H1 (cell line): ENCODE data around the gene TMEM145. TPM values are rescaled to one million over a fixed set of nuclear protein-coding genes. Genes with fewer than 3 reads are reported as not detected.

Experiments
- CTCF ChIA-PET: fragments of 300-600 bp; sonication (Branson Sonifier 250); formaldehyde crosslinking; loops from one replicate; lab custom pipeline; 2021; ENCODE audit not compliant: partially characterized antibody; lab: Charles Lee
- POLR2A ChIA-PET: fragments of 300-600 bp; sonication (Branson Sonifier 250); formaldehyde crosslinking; loops from one replicate; lab custom pipeline; 2021; ENCODE audit warnings: inconsistent platforms; ENCODE audit not compliant: partially characterized antibody; lab: Charles Lee
- DNase-seq, 2 experiments: peaks; one replicate each; pipeline versions ENCODE4 v3.0.0 to v3.0.0-alpha.2; 2010 to 2022; ENCODE audit warnings: low spot score in 2 of 2, low read depth in 1 of 2, mixed read lengths in 1 of 2
- FAIRE-seq: peaks from 2 replicates; lab custom pipeline; 2011; peaks lifted over from hg19 to GRCh38; lab: Jason Lieb, UNC
- H2AFZ ChIP-seq: 2 replicates; pipeline ENCODE4 v1.8.1; 2012; ENCODE audit warnings: low read length, inconsistent platforms
- H2AK5ac ChIP-seq: 2 replicates; pipeline ENCODE4 v1.6.1; 2013; ENCODE audit warnings: low read depth, low read length
- H2BK120ac ChIP-seq: replicated peaks from 2 replicates; pipeline ENCODE3; 2013; ENCODE audit warnings: low read depth, low read length, inconsistent platforms
- H2BK12ac ChIP-seq: 2 replicates; pipeline ENCODE4 v1.6.1; 2013; ENCODE audit warnings: low read depth, low read length
- H2BK15ac ChIP-seq: 2 replicates; pipeline ENCODE4 v1.6.1; 2013; ENCODE audit warnings: low read length
- H2BK20ac ChIP-seq: 2 replicates; pipeline ENCODE4 v1.6.1; 2013; ENCODE audit warnings: low read length
- H2BK5ac ChIP-seq: 2 replicates; pipeline ENCODE4 v1.6.1; 2013; ENCODE audit warnings: low read depth, low read length
- H3K14ac ChIP-seq: 2 replicates; pipeline ENCODE4 v1.6.1; 2013; ENCODE audit warnings: inconsistent platforms; ENCODE audit not compliant: insufficient read length
- H3K18ac ChIP-seq: 2 replicates; pipeline ENCODE4 v1.6.1; 2013; ENCODE audit warnings: low read length; ENCODE audit errors: extremely low read depth
- H3K23ac ChIP-seq: 2 replicates; pipeline ENCODE4 v1.6.1; 2013; ENCODE audit warnings: inconsistent platforms; ENCODE audit not compliant: insufficient read length
- H3K23me2 ChIP-seq: 2 replicates; pipeline ENCODE4 v1.6.1; 2013; ENCODE audit warnings: low read depth, low read length
- H3K27ac ChIP-seq: 2 replicates; pipeline ENCODE4 v1.6.1; 2011; ENCODE audit warnings: low read depth, low read length, inconsistent platforms
- H3K27me3 ChIP-seq, 4 experiments: replicated peaks in 1 of 4; 1 replicate in 1 of 4; 2 replicates in 3 of 4; pipeline versions ENCODE4 v1.6.1 to v1.8.1; 2011 to 2013; ENCODE audit warnings: low read length in 3 of 4, mild to moderate bottlenecking in 3 of 4, inconsistent platforms in 2 of 4, mixed read lengths in 2 of 4, moderate library complexity in 1 of 4; ENCODE audit not compliant: control insufficient read depth in 3 of 4, insufficient read depth in 3 of 4; ENCODE audit errors: extremely low read depth in 1 of 4
- H3K36me3 ChIP-seq, 4 experiments: 2 replicates each; pipeline versions ENCODE4 v1.6.1 to v1.8.1; 2011 to 2013; ENCODE audit warnings: mild to moderate bottlenecking in 4 of 4, low read length in 3 of 4, moderate library complexity in 2 of 4, control low read depth in 1 of 4, inconsistent platforms in 1 of 4; ENCODE audit not compliant: insufficient read depth in 4 of 4, control insufficient read depth in 2 of 4
- H3K4ac ChIP-seq: replicated peaks from 2 replicates; pipeline ENCODE3; 2013; ENCODE audit warnings: low read length, low read depth, mixed read lengths, inconsistent platforms; ENCODE audit not compliant: insufficient read length
- H3K4me1 ChIP-seq, 4 experiments: replicated peaks in 1 of 4; 1 replicate in 1 of 4; 2 replicates in 3 of 4; pipeline versions ENCODE4 v1.6.1 to v1.8.1; 2011 to 2013; ENCODE audit warnings: low read length in 3 of 4, inconsistent platforms in 2 of 4, mixed read lengths in 1 of 4; ENCODE audit not compliant: insufficient read depth in 4 of 4, control insufficient read depth in 3 of 4
- H3K4me2 ChIP-seq, 2 experiments: 2 replicates each; pipeline versions ENCODE4 v1.6.1 to v1.8.1; 2011 to 2013; ENCODE audit warnings: low read depth in 2 of 2, low read length in 2 of 2, control low read depth in 1 of 2, inconsistent platforms in 1 of 2, mild to moderate bottlenecking in 1 of 2; ENCODE audit not compliant: insufficient read depth in 1 of 2
- H3K4me3 ChIP-seq, 4 experiments: fragments of 200-600, 300-600 bp in 1 of 4; sonication (generic), shearing (Covaris generic), sonication (Bioruptor Twin) in 1 of 4; 2 replicates each; pipeline versions ENCODE4 v1.5.1 to v1.8.1; 2011 to 2016; ENCODE audit warnings: low read length in 4 of 4, low read depth in 3 of 4, control low read depth in 2 of 4, inconsistent platforms in 2 of 4, mild to moderate bottlenecking in 2 of 4, mixed read lengths in 1 of 4, moderate library complexity in 1 of 4; ENCODE audit not compliant: insufficient read depth in 2 of 4; ENCODE audit errors: extremely low read depth in 1 of 4
- H3K56ac ChIP-seq: replicated peaks from 2 replicates; pipeline ENCODE3; 2013; ENCODE audit warnings: low read depth, mild to moderate bottlenecking, mixed read lengths, low read length, inconsistent platforms; ENCODE audit not compliant: insufficient read length
- H3K79me1 ChIP-seq: 2 replicates; pipeline ENCODE4 v1.6.1; 2013; ENCODE audit warnings: low read depth, low read length, control low read depth
- H3K79me2 ChIP-seq, 2 experiments: 2 replicates each; pipeline versions ENCODE4 v1.6.1 to v1.8.1; 2012 to 2013; ENCODE audit warnings: low read length in 2 of 2, mild to moderate bottlenecking in 2 of 2, inconsistent platforms in 1 of 2; ENCODE audit not compliant: insufficient read depth in 2 of 2, control insufficient read depth in 1 of 2
- H3K9ac ChIP-seq, 4 experiments: replicated peaks in 1 of 4; 1 replicate in 1 of 4; 2 replicates in 3 of 4; pipeline versions ENCODE4 v1.6.1 to v1.8.1; 2011 to 2013; ENCODE audit warnings: low read depth in 3 of 4, low read length in 3 of 4, control low read depth in 2 of 4, mild to moderate bottlenecking in 2 of 4, moderate library complexity in 2 of 4, inconsistent platforms in 1 of 4; ENCODE audit errors: extremely low read depth in 1 of 4
- H3K9me3 ChIP-seq, 2 experiments: 2 replicates each; pipeline versions ENCODE4 v1.6.1 to v1.8.1; 2012 to 2013; ENCODE audit warnings: mild to moderate bottlenecking in 2 of 2, moderate library complexity in 2 of 2, control low read depth in 1 of 2, inconsistent platforms in 1 of 2, low read depth in 1 of 2, low read length in 1 of 2, mixed read lengths in 1 of 2; ENCODE audit not compliant: insufficient read depth in 2 of 2
- H4K20me1 ChIP-seq, 2 experiments: replicated peaks in 1 of 2; 2 replicates each; pipeline versions ENCODE3 to v1.8.1; 2011 to 2013; ENCODE audit warnings: inconsistent platforms in 2 of 2, low read length in 2 of 2, mild to moderate bottlenecking in 1 of 2; ENCODE audit not compliant: insufficient read depth in 2 of 2, control insufficient read depth in 1 of 2
- H4K5ac ChIP-seq: 2 replicates; pipeline ENCODE4 v1.6.1; 2013; ENCODE audit warnings: low read length, low read depth, mixed read lengths, inconsistent platforms; ENCODE audit not compliant: insufficient read length
- H4K8ac ChIP-seq: 2 replicates; pipeline ENCODE4 v1.8.0; 2013; ENCODE audit warnings: mild to moderate bottlenecking, moderate library complexity, low read length, inconsistent platforms; ENCODE audit not compliant: insufficient read depth; ENCODE audit errors: extremely low read depth
- H4K91ac ChIP-seq: replicated peaks from 2 replicates; pipeline ENCODE3; 2013; ENCODE audit warnings: low read length, mixed read lengths, inconsistent platforms; ENCODE audit not compliant: insufficient read length
- ATF2 ChIP-seq: IDR thresholded peaks from 2 replicates; pipeline ENCODE4 v1.6.1; 2012; ENCODE audit warnings: low read length, inconsistent platforms
- GTF2F1 ChIP-seq: IDR thresholded peaks from 2 replicates; pipeline ENCODE4 v1.6.1; 2012; ENCODE audit warnings: low read depth, low read length, improper control_type of control experiment, borderline replicate concordance
- NRF1 ChIP-seq: IDR thresholded peaks from 2 replicates; pipeline ENCODE4 v1.6.1; 2011; ENCODE audit warnings: mild to moderate bottlenecking, low read depth, low read length, improper control_type of control experiment
- POLR2AphosphoS5 ChIP-seq: IDR thresholded peaks from 2 replicates; pipeline ENCODE4 v1.6.1; 2011; ENCODE audit warnings: low read depth, low read length
- RNF2 ChIP-seq: fragments of 200-900, 300-1000 bp; sonication (generic); IDR thresholded peaks from 2 replicates; pipeline ENCODE4 v1.7.1; 2016; ENCODE audit warnings: borderline replicate concordance, low read depth, mild to moderate bottlenecking, antibody characterized with exemption, low read length; ENCODE audit not compliant: poor library complexity, severe bottlenecking; ENCODE audit errors: missing control alignments
- TAF1 ChIP-seq: IDR thresholded peaks from 2 replicates; pipeline ENCODE4 v1.6.1; 2011; ENCODE audit warnings: mild to moderate bottlenecking, low read depth, low read length
- ZNF274 ChIP-seq: IDR thresholded peaks from 2 replicates; pipeline ENCODE4 v1.7.0; 2012; ENCODE audit warnings: low read length, borderline replicate concordance; ENCODE audit errors: extremely low read depth
- WGBS, 2 experiments: shearing (Covaris generic) in 1 of 2; methylation state at CpG; one replicate each; pipeline versions ENCODE4 v1.1.6 to v1.1.7; 2013 to 2015; ENCODE audit warnings: low lambda C conversion rate in 2 of 2, mixed read lengths in 2 of 2, inconsistent platforms in 1 of 2, low coverage in 1 of 2, missing lambda C conversion rate in 1 of 2; ENCODE audit not compliant: insufficient replicate concordance in 2 of 2, insufficient coverage in 1 of 2, insufficient read length in 1 of 2; ENCODE audit errors: extremely low coverage in 1 of 2, missing lambda C conversion rate in 1 of 2; 5-methylcytosine and 5-hydroxymethylcytosine counted together
- polyA plus RNA-seq, 7 experiments: library from polyadenylated mRNA; depleted of rRNA in 3 of 7; stranded (reverse) in 5 of 7; unstranded in 2 of 7; fragments of >200 nt in 5 of 7; fragments of 200-250 nt in 2 of 7; gene quantifications; 1 replicate in 5 of 7; 2 replicates in 1 of 7; 4 replicates in 1 of 7; pipeline versions ENCODE4 v1.2.1 to v1.2.3, GENCODE V29; 2011 to 2013; ENCODE audit warnings: missing spikeins in 2 of 7, mixed read lengths in 2 of 7
- total RNA-seq: library from RNA; stranded (reverse); fragmentation: NEBNext Ultra II Directional; extraction: Animal tissue kit (Norgen Biotek cat#: 25700); gene quantifications from 2 replicates; pipeline ENCODE4 v1.2.1, GENCODE V29; 2021

Gene TMEM145
- total and polyA plus RNA-seq, 2 of the 8 experiments (the other 6 are each of a cell fraction or from before 2014, with no cell fraction given): 2.3 to 4.7 TPM

GRCh38 chr19:42348211-42348610 is 35.1 kb downstream of the TMEM145 start:
- CTCF ChIA-PET: interaction anchor here (1.0 kb wide), 1 partner anchor 8 kb away, joined by 3 read pairs; no protein-coding TSS in a partner anchor
- no peak overlapping the region for H2BK120ac ChIP-seq
- no peak overlapping the region for H2BK5ac ChIP-seq
- H3K79me1 ChIP-seq: no peaks in the 10 kb centered on the region
- no peak overlapping the region for H2BK20ac ChIP-seq
- no peak overlapping the region for H2BK12ac ChIP-seq
- DNase-seq (no peak), FAIRE-seq (no peak)
- no peak overlapping the region for H4K8ac ChIP-seq
- POLR2A ChIA-PET: no interaction called here
- H3K23ac ChIP-seq: no peak overlapping the region
- H3K56ac ChIP-seq: no peak overlapping the region
- H3K36me3 ChIP-seq: peaks cover 0 to 6% (median 0%) of the 10 kb centered on the region in 4 experiments; a peak in 1 of 8 replicates
- H2AFZ ChIP-seq: no peak overlapping the region
- H3K27me3 ChIP-seq: no peaks in the 10 kb centered on the region
- peaks cover 0 to 1% of the 10 kb centered on the region in 2 experiments for H4K20me1 ChIP-seq
- no peak overlapping the region for H3K27ac ChIP-seq
- H3K23me2 ChIP-seq: no peaks in the 10 kb centered on the region
- no peak overlapping the region for H4K91ac ChIP-seq
- H3K4me3 ChIP-seq: no peak overlapping the region
- no peak overlapping the region for H3K9ac ChIP-seq
- no peaks in the 10 kb centered on the region for H3K79me2 ChIP-seq
- WGBS, 2 experiments: 97% methylated on average over 14 of the region's 14 CpGs; no CpG with 5 or more reads in 1 of the 2 experiments
- H3K14ac ChIP-seq: no peak overlapping the region
- H2AK5ac ChIP-seq: no peak overlapping the region
- no peak overlapping the region for H3K4ac ChIP-seq
- H3K18ac ChIP-seq: no peak overlapping the region
- H2BK15ac ChIP-seq: no peak overlapping the region
- no peak overlapping the region for H4K5ac ChIP-seq
- no peak overlapping the region for H3K4me2 ChIP-seq
- H3K9me3 ChIP-seq: no peaks in the 10 kb centered on the region
- H3K4me1 ChIP-seq: no peaks in the 10 kb centered on the region
- TF ChIP-seq RNF2 (no peak), POLR2AphosphoS5 (no peak), ZNF274 (no peak), NRF1 (no peak), TAF1 (no peak), ATF2 (no peak), GTF2F1 (no peak)
